ENCODE results near the gene EEPD1. TPM values are rescaled to one million over a fixed set of nuclear protein-coding genes. Genes with fewer than 3 reads are reported as not detected.
"Not testable (repeated sequence)": the region's sequence is repeated elsewhere in the genome, so short reads cannot be mapped to it uniquely, and the experiment has no call there.

The EEPD1 gene
- total RNA-seq, 1 donor from 2014 or later: 6.5 TPM

DNA sequence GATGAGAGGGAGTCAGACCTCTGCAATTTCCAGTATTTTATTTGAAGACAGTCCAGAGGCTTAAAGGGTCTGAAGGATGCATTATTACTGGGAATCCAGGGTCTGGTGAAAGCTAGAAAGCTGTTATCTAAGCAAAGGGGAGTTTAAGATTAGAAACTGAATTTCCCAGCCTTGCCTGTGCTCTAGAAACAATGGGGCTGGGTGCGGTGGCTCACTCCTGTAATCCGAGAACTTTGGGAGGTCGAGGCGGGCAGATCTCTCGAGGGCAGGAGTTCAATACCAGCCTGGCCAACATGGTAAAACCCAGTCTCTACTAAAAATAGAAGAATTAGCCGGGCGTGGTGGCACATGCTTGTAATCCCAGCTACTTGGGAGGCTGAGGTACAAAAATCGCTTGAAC is 165.1 kb downstream of the EEPD1 start:
- TF ChIP-seq EZH2 (IDR thresholded peaks at IDR 0.05) (no peak), EZH2phosphoT487 (IDR thresholded peaks at IDR 0.05) (no peak)
- TF ChIP-seq, protein P1, sequence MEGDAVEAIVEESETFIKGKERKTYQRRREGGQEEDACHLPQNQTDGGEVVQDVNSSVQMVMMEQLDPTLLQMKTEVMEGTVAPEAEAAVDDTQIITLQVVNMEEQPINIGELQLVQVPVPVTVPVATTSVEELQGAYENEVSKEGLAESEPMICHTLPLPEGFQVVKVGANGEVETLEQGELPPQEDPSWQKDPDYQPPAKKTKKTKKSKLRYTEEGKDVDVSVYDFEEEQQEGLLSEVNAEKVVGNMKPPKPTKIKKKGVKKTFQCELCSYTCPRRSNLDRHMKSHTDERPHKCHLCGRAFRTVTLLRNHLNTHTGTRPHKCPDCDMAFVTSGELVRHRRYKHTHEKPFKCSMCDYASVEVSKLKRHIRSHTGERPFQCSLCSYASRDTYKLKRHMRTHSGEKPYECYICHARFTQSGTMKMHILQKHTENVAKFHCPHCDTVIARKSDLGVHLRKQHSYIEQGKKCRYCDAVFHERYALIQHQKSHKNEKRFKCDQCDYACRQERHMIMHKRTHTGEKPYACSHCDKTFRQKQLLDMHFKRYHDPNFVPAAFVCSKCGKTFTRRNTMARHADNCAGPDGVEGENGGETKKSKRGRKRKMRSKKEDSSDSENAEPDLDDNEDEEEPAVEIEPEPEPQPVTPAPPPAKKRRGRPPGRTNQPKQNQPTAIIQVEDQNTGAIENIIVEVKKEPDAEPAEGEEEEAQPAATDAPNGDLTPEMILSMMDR (IDR thresholded peaks at IDR 0.05): no peak
- peaks cover 10% of the 10 kb centered on the region for H3K36me3 Mint-ChIP-seq
- Histone ChIP-seq H3K79me2 (ENCODE audit: low read depth) (no peaks in the 10 kb centered on the region), H3K4me2 (no peak overlapping the region), H3K27ac (no peak overlapping the region), H3K4me3 (no peak overlapping the region), H3K4me1 (peaks cover 20% of the 10 kb centered on the region), H4K20me1 (ENCODE audit: low read depth) (no peaks in the 10 kb centered on the region), H3K9ac (no peak overlapping the region), H2AFZ (replicated peaks) (no peak overlapping the region), H3K36me3 (no peaks in the 10 kb centered on the region), H3F3A (ENCODE audit: low read depth) (peaks cover 11% of the 10 kb centered on the region), H3K27me3 (no peaks in the 10 kb centered on the region), H3K9me3 (ENCODE audit: low read depth) (no peaks in the 10 kb centered on the region)
- peaks cover 21% of the 10 kb centered on the region for H3K27me3 Mint-ChIP-seq (ENCODE audit: insufficient read depth, low read depth)
- peaks cover 11% of the 10 kb centered on the region for H3K9me3 Mint-ChIP-seq
- peaks cover 25% of the 10 kb centered on the region for H3K4me1 Mint-ChIP-seq
- H3K27ac Mint-ChIP-seq: no peak overlapping the region
- DNase-seq (ENCODE audit: low spot score): no peak
- H3K4me3 Mint-ChIP-seq: no peak overlapping the region

DNA sequence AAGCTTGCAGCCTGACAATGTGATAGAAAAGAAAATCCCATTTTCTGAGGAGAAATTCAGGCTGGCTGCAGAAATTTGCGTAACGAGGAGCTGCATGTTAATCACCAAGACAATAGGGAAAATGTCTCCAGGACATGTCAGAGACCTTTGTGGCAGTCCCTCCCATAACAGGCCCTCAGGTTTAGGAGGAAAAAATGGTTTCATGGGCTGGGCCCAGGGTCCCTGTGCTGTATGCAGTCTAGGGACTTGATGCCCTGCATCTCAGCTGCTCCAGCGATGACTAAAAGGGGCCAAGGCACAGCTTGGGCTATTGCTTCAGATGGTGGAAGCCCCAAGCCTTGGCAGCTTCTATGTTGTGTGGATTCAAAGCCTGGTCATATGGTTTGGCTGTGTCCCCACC is 168.2 kb downstream of the EEPD1 start:
- H3K4me3 ChIP-seq; H3K27ac ChIP-seq; H3K36me3 ChIP-seq; H3K27ac Mint-ChIP-seq; H3K79me2 ChIP-seq (ENCODE audit: low read depth); H3K4me3 Mint-ChIP-seq; H3K9me3 ChIP-seq (ENCODE audit: low read depth); H3K9ac ChIP-seq; H2AFZ ChIP-seq (replicated peaks); H3K4me2 ChIP-seq; H4K20me1 ChIP-seq (ENCODE audit: low read depth); DNase-seq (ENCODE audit: low spot score); H3K27me3 ChIP-seq: not testable (repeated sequence)
- peaks cover 16% of the 10 kb centered on the region for H3K36me3 Mint-ChIP-seq
- Histone ChIP-seq H3K4me1 (peaks cover 20% of the 10 kb centered on the region), H3F3A (ENCODE audit: low read depth) (peaks cover 11% of the 10 kb centered on the region)
- peaks cover 18% of the 10 kb centered on the region for H3K4me1 Mint-ChIP-seq
- peaks cover 11% of the 10 kb centered on the region for H3K9me3 Mint-ChIP-seq
- peaks cover 16% of the 10 kb centered on the region for H3K27me3 Mint-ChIP-seq (ENCODE audit: insufficient read depth, low read depth)

DNA sequence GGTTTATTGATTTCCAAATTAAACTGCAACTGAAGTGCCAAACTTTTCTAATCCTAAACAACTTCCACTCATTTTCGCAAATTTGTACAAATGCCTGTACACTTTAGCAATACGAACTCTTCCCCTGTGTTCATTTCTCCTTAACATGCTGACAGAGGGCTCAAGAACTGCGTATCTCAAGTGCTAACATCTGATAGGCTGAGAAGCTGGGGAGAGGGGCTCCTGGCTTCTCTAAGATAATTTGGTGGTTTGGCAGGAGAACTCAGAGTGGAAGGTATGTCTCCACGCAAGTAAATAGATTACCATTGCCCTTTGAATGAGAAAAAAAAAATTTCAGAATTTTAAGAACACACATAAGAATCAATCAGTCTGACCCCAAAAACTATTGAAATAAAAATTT is 183.3 kb downstream of the EEPD1 start:
- Histone ChIP-seq H3K27ac (no peak overlapping the region), H3K79me2 (ENCODE audit: low read depth) (no peaks in the 10 kb centered on the region), H3K9me3 (ENCODE audit: low read depth) (no peaks in the 10 kb centered on the region), H3K4me2 (no peak overlapping the region), H3K4me1 (no peaks in the 10 kb centered on the region), H3K4me3 (no peak overlapping the region), H3K27me3 (no peaks in the 10 kb centered on the region), H3K9ac (no peak overlapping the region), H3F3A (ENCODE audit: low read depth) (no peaks in the 10 kb centered on the region), H3K36me3 (no peaks in the 10 kb centered on the region), H4K20me1 (ENCODE audit: low read depth) (no peaks in the 10 kb centered on the region), H2AFZ (replicated peaks) (no peak overlapping the region)
- Mint-ChIP-seq H3K36me3 (peaks cover 28% of the 10 kb centered on the region), H3K4me1 (no peaks in the 10 kb centered on the region), H3K4me3 (no peak overlapping the region), H3K9me3 (no peaks in the 10 kb centered on the region), H3K27ac (no peak overlapping the region), H3K27me3 (ENCODE audit: insufficient read depth, low read depth) (no peaks in the 10 kb centered on the region)
- TF ChIP-seq EZH2phosphoT487 (IDR thresholded peaks at IDR 0.05): no peak
- TF ChIP-seq EZH2 (IDR thresholded peaks at IDR 0.05): no peak
- TF ChIP-seq, protein P1 (IDR thresholded peaks at IDR 0.05): no peak
- DNase-seq (ENCODE audit: low spot score): no peak

DNA sequence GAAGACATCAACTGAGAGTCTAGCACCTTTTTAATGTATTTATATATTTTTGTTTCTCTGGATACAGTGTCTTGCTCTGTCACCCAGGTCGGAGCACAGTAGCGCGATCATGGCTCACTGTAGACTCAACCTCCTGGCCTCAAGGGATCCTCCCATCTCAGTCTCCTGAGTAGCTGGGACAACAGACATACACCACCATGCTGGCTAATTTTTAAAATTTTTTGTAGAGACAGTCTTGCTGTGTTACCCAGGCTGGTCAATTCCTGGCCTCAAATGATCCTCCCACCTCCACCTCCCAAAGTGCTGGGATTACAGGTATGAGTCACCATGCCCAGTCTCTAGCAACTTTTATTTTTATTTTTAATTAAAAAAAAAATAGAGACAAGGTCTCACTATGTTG is 185.2 kb downstream of the EEPD1 start:
- H3K4me2 ChIP-seq: no peak overlapping the region
- no peak overlapping the region for H3K4me3 Mint-ChIP-seq
- no peak overlapping the region for H3K9ac ChIP-seq
- H4K20me1 ChIP-seq (ENCODE audit: low read depth): no peaks in the 10 kb centered on the region
- no peaks in the 10 kb centered on the region for H3K36me3 ChIP-seq
- H3K27ac ChIP-seq: no peak overlapping the region
- DNase-seq (ENCODE audit: low spot score): no peak
- H3K9me3 ChIP-seq (ENCODE audit: low read depth): no peaks in the 10 kb centered on the region
- no peak overlapping the region for H3K27ac Mint-ChIP-seq
- no peaks in the 10 kb centered on the region for H3K9me3 Mint-ChIP-seq
- H3F3A ChIP-seq (ENCODE audit: low read depth): no peaks in the 10 kb centered on the region
- no peak overlapping the region for H2AFZ ChIP-seq (replicated peaks)
- H3K4me1 ChIP-seq: no peaks in the 10 kb centered on the region
- H3K36me3 Mint-ChIP-seq: peaks cover 20% of the 10 kb centered on the region
- no peak for TF ChIP-seq EZH2phosphoT487 (IDR thresholded peaks at IDR 0.05)
- TF ChIP-seq EZH2 (IDR thresholded peaks at IDR 0.05): no peak
- TF ChIP-seq, protein P1 (IDR thresholded peaks at IDR 0.05): no peak
- H3K4me1 Mint-ChIP-seq: no peaks in the 10 kb centered on the region
- no peaks in the 10 kb centered on the region for H3K79me2 ChIP-seq (ENCODE audit: low read depth)
- H3K4me3 ChIP-seq: no peak overlapping the region
- no peaks in the 10 kb centered on the region for H3K27me3 Mint-ChIP-seq (ENCODE audit: insufficient read depth, low read depth)
- H3K27me3 ChIP-seq: no peaks in the 10 kb centered on the region

Measured in neural progenitor cell (in vitro differentiated cells).